SK-N-SH (cell line): ENCODE data around the gene DLL4.

Source experiments
- NRF1 ChIP-seq: IDR thresholded peaks from 2 replicates; pipeline ENCODE4 v1.6.1; 2012; ENCODE audit warnings: low read depth, mild to moderate bottlenecking, low read length
- TCF12 ChIP-seq: IDR thresholded peaks from 2 replicates; pipeline ENCODE4 v1.4.0; 2012
- TF ChIP-seq, protein P1 (sequence below): fragments of 200-600 bp; sonication (generic); IDR thresholded peaks from 2 replicates; pipeline ENCODE4 v1.6.1; 2017; ENCODE audit warnings: antibody characterized with exemption, mild to moderate bottlenecking, moderate library complexity

DNA sequence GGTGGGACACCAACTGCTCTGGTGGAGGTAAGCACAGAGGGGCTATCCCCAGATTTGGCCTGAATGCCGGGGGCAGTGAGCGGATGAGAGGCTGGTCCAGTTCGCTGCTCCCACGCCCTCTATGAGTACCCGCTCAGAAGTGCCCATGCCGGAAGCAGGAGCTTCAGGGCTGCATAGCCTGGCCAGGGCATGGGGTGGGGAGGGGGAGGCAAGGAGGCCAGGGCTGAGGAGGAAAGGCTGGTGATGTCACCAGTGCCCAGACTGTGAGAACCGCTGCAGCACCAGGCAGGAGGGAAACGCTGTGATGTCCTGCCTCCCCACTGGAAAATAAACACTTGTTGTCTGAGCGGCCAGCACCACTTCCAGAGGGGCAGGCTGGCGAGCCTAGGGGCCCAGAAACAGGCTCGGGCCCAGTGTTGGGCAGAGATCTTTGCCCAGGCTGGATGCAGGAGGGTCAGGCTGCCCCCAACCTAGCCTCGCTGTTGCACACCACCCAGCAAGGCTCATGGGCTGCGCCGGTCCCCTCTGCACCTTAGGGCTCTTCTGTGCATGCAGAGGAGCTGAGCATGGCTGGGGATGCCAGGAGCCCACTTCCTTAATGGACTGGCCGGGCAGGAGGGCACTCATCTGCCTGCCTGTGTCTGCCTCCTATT lies 10.9 kb upstream of the DLL4 start:
- TF ChIP-seq TCF12 (no peak), NRF1 (no peak)
- TF ChIP-seq, protein P1, sequence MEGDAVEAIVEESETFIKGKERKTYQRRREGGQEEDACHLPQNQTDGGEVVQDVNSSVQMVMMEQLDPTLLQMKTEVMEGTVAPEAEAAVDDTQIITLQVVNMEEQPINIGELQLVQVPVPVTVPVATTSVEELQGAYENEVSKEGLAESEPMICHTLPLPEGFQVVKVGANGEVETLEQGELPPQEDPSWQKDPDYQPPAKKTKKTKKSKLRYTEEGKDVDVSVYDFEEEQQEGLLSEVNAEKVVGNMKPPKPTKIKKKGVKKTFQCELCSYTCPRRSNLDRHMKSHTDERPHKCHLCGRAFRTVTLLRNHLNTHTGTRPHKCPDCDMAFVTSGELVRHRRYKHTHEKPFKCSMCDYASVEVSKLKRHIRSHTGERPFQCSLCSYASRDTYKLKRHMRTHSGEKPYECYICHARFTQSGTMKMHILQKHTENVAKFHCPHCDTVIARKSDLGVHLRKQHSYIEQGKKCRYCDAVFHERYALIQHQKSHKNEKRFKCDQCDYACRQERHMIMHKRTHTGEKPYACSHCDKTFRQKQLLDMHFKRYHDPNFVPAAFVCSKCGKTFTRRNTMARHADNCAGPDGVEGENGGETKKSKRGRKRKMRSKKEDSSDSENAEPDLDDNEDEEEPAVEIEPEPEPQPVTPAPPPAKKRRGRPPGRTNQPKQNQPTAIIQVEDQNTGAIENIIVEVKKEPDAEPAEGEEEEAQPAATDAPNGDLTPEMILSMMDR: no peak
